GM12801 (cell line): ENCODE data around the gene CREB3L2.

Source experiments
- CTCF ChIP-seq: IDR thresholded peaks from one replicate; pipeline ENCODE4 v1.5.1; 2011; ENCODE audit warnings: control low read depth; ENCODE audit not compliant: insufficient read length; ENCODE audit errors: extremely low read depth

Gene CREB3L2

GRCh38 chr7:137850972-137851945 is 150.6 kb downstream of the CREB3L2 start:
- no peak for TF ChIP-seq CTCF

- TF ChIP-seq CTCF, result no peak
Measured at GRCh38 chr7:137850571-137850970, 151.3 kb downstream of the CREB3L2 start.

GRCh38 chr7:137848095-137848494 is 153.8 kb downstream of the CREB3L2 start:
- no peak for TF ChIP-seq CTCF

GRCh38 chr7:137847568-137848050 is 154.3 kb downstream of the CREB3L2 start:
- TF ChIP-seq CTCF, result no peak

- no peak for TF ChIP-seq CTCF
Measured at GRCh38 chr7:137846827-137847567, 154.9 kb downstream of the CREB3L2 start, which contains the start of gene DGKI. Gene DGKI (minus strand): TSS chr7:137846974.

- TF ChIP-seq CTCF, result no peak
Measured at GRCh38 chr7:137846549-137846826, 155.4 kb downstream of the CREB3L2 start.

- TF ChIP-seq CTCF, result no peak
Measured at GRCh38 chr7:137844677-137845425, 157.0 kb downstream of the CREB3L2 start.
